ENCODE measurements around the gene OSBPL2.

OSBPL2 gene

DNA sequence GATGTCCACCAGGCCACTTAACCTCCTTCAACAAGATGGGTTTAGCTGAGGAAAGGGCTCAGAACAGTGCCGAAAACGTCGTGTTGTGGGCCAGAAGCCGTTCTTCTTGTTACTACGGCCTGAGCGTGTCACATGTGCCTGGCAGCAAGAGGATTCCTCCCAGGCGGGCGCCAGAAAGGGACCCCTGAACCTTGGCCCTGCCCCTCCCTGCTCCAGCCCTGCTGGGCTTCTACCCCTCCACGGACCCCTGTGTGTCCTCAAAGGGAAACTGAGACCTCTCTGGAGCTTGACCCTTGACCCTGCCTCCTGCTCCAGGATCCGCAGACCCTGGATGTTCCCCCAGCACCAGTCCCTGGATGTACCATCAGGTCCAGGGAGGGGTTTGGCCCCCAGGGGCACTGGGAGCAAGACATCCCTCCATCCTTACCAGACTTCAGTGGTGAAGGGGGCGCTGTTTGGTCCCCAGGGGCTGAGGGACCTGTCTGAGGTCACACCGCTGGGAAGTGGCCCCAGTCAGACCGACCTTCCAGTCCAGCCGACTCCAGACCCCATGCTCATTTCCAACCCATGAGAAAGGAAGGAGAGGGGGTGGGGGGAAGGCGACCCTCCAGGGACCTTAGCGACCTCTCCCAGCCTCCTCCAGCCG, 28.3 kb upstream of the OSBPL2 start:
- H4K8ac ChIP-seq (ENCODE audit: low read depth, low read length) = no peak overlapping the region
- H3K27me3 ChIP-seq (ENCODE audit: insufficient read depth, low read length, poor library complexity) = no peaks in the 10 kb centered on the region
- no peaks in the 10 kb centered on the region for H3K36me3 ChIP-seq (ENCODE audit: control insufficient read depth, insufficient read depth, low read length)
- no peak overlapping the region for H3K4me3 ChIP-seq (ENCODE audit: low read length)
- no peak overlapping the region for H3K4me2 ChIP-seq (ENCODE audit: low read length)
- H3K23ac ChIP-seq (ENCODE audit: low read length) = no peak overlapping the region
- no peak overlapping the region for H3K9ac ChIP-seq (ENCODE audit: low read length)
- DNase-seq = no peak
- H3K79me2 ChIP-seq (ENCODE audit: control insufficient read depth, insufficient read depth, low read length) = no peaks in the 10 kb centered on the region
- no peak overlapping the region for H3K56ac ChIP-seq (ENCODE audit: low read length)
- no peak overlapping the region for H4K5ac ChIP-seq (ENCODE audit: low read length)
- H3K27ac ChIP-seq (ENCODE audit: low read depth, low read length) = no peak overlapping the region
- H3K4me1 ChIP-seq (ENCODE audit: control insufficient read depth, low read depth, low read length) = no peaks in the 10 kb centered on the region
- WGBS (ENCODE audit: extremely low coverage, insufficient coverage, low lambda C conversion rate) = no CpG with 5 or more reads among the region's 17 CpGs
- H3K79me1 ChIP-seq (ENCODE audit: low read length) = no peaks in the 10 kb centered on the region
- no peak overlapping the region for H2BK120ac ChIP-seq (ENCODE audit: low read depth, low read length)
- no peak overlapping the region for H3K18ac ChIP-seq (ENCODE audit: low read length)
- no peak overlapping the region for H2BK5ac ChIP-seq (ENCODE audit: low read length)
- no peak overlapping the region for H3K4ac ChIP-seq (ENCODE audit: low read depth, low read length)
- no peak overlapping the region for H2AK5ac ChIP-seq (ENCODE audit: low read length)
- no peak overlapping the region for H2BK15ac ChIP-seq (replicated peaks; ENCODE audit: low read depth)

DNA sequence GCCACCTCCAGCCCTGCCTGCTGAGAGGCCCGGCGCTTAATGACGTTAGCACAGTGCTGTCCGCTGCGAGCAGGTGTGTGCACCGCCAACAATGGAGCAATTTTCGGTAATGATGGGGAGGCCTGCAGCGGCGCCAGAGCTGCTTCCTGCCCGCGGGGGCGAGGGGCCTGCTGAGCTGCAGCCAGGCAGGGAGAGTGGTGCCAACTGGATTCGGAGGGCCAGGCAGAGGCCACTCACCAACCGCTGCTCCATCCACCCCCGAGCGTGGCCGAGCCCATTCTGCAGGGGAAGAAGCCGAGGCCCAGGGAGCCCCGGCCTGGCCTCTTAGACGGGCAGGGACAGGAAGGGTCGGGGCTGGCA, 27.8 kb upstream of the OSBPL2 start:
- Histone ChIP-seq H3K79me2 (ENCODE audit: control insufficient read depth, insufficient read depth, low read length) (no peaks in the 10 kb centered on the region), H3K4me3 (ENCODE audit: low read length) (no peak overlapping the region), H3K56ac (ENCODE audit: low read length) (no peak overlapping the region), H3K4me2 (ENCODE audit: low read length) (no peak overlapping the region), H3K79me1 (ENCODE audit: low read length) (no peaks in the 10 kb centered on the region), H2AK5ac (ENCODE audit: low read length) (no peak overlapping the region), H4K8ac (ENCODE audit: low read depth, low read length) (no peak overlapping the region), H3K27me3 (ENCODE audit: insufficient read depth, low read length, poor library complexity) (no peaks in the 10 kb centered on the region), H3K36me3 (ENCODE audit: control insufficient read depth, insufficient read depth, low read length) (no peaks in the 10 kb centered on the region), H3K9ac (ENCODE audit: low read length) (no peak overlapping the region), H3K23ac (ENCODE audit: low read length) (no peak overlapping the region), H3K18ac (ENCODE audit: low read length) (no peak overlapping the region), H2BK15ac (replicated peaks; ENCODE audit: low read depth) (no peak overlapping the region), H2BK120ac (ENCODE audit: low read depth, low read length) (no peak overlapping the region), H3K27ac (ENCODE audit: low read depth, low read length) (no peak overlapping the region), H3K4me1 (ENCODE audit: control insufficient read depth, low read depth, low read length) (no peaks in the 10 kb centered on the region), H4K5ac (ENCODE audit: low read length) (no peak overlapping the region), H3K4ac (ENCODE audit: low read depth, low read length) (no peak overlapping the region), H2BK5ac (ENCODE audit: low read length) (no peak overlapping the region)
- WGBS (ENCODE audit: extremely low coverage, insufficient coverage, low lambda C conversion rate) = no CpG with 5 or more reads among the region's 21 CpGs
- DNase-seq = no peak

DNA sequence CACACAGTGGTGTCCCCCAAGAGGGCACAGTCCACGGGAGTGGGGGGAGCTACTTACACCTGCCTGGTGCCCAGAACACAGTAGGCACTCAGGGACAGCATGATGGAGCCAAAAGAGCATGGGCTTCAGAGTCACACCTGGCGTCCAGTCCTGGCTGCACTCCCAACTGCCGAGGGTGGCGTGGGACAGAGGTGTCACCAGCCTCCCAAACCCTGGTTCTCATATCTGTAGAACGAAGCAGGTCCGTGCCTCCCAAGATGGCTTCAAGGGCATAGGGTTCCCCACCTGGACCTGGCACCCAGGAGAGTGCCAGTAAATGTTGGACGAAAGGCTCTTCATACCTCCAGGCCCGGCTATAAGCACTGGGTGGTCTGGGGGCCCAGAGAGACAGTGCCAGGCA, 27.1 kb upstream of the OSBPL2 start:
- no peak overlapping the region for H3K9ac ChIP-seq (ENCODE audit: low read length)
- no peaks in the 10 kb centered on the region for H3K36me3 ChIP-seq (ENCODE audit: control insufficient read depth, insufficient read depth, low read length)
- no peak overlapping the region for H3K18ac ChIP-seq (ENCODE audit: low read length)
- no peak overlapping the region for H4K5ac ChIP-seq (ENCODE audit: low read length)
- H3K56ac ChIP-seq (ENCODE audit: low read length) = no peak overlapping the region
- no peak overlapping the region for H3K4me3 ChIP-seq (ENCODE audit: low read length)
- no peak overlapping the region for H2BK15ac ChIP-seq (replicated peaks; ENCODE audit: low read depth)
- H4K8ac ChIP-seq (ENCODE audit: low read depth, low read length) = no peak overlapping the region
- no peaks in the 10 kb centered on the region for H3K79me2 ChIP-seq (ENCODE audit: control insufficient read depth, insufficient read depth, low read length)
- H3K23ac ChIP-seq (ENCODE audit: low read length) = no peak overlapping the region
- no peak overlapping the region for H3K4ac ChIP-seq (ENCODE audit: low read depth, low read length)
- H3K79me1 ChIP-seq (ENCODE audit: low read length) = no peaks in the 10 kb centered on the region
- H3K4me2 ChIP-seq (ENCODE audit: low read length) = no peak overlapping the region
- no peak overlapping the region for H2BK120ac ChIP-seq (ENCODE audit: low read depth, low read length)
- no peaks in the 10 kb centered on the region for H3K4me1 ChIP-seq (ENCODE audit: control insufficient read depth, low read depth, low read length)
- no peak overlapping the region for H2AK5ac ChIP-seq (ENCODE audit: low read length)
- H3K27ac ChIP-seq (ENCODE audit: low read depth, low read length) = no peak overlapping the region
- WGBS (ENCODE audit: extremely low coverage, insufficient coverage, low lambda C conversion rate) = no CpG with 5 or more reads among the region's 8 CpGs
- H3K27me3 ChIP-seq (ENCODE audit: insufficient read depth, low read length, poor library complexity) = no peaks in the 10 kb centered on the region
- H2BK5ac ChIP-seq (ENCODE audit: low read length) = no peak overlapping the region
- DNase-seq = no peak

DNA sequence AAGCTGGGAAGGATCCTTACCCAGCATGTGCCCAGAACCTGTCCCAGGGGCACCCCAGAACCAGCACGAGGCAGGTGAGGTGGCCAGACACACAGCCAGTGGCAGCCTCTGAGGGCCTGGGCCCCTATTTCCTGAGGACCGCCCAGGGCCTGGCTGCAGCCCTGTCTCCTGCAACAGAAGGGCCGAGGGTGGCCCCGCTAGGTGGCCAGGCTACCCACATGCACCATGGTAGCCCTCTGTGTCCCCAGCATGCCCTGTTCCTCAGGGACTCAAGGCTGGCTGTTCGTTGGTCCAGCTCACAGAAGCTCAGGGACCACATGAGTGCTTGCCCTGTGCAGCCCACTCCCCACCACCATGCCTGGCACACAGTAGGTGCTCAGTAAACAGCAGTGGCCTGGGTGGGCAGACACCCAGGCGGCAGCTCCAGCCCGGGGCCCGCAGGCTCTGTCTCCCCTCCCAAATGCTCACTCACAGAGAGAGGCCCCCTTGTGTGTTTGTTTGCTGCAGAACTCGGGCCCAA, 26.5 kb upstream of the OSBPL2 start:
- Histone ChIP-seq H3K79me1 (ENCODE audit: low read length) (no peaks in the 10 kb centered on the region), H4K8ac (ENCODE audit: low read depth, low read length) (no peak overlapping the region), H2BK15ac (replicated peaks; ENCODE audit: low read depth) (no peak overlapping the region), H3K18ac (ENCODE audit: low read length) (no peak overlapping the region), H3K27ac (ENCODE audit: low read depth, low read length) (no peak overlapping the region), H3K4ac (ENCODE audit: low read depth, low read length) (no peak overlapping the region), H3K4me1 (ENCODE audit: control insufficient read depth, low read depth, low read length) (no peaks in the 10 kb centered on the region), H3K4me2 (ENCODE audit: low read length) (no peak overlapping the region), H3K36me3 (ENCODE audit: control insufficient read depth, insufficient read depth, low read length) (no peaks in the 10 kb centered on the region), H3K4me3 (ENCODE audit: low read length) (no peak overlapping the region), H3K9ac (ENCODE audit: low read length) (no peak overlapping the region), H2BK120ac (ENCODE audit: low read depth, low read length) (no peak overlapping the region), H2BK5ac (ENCODE audit: low read length) (no peak overlapping the region), H3K56ac (ENCODE audit: low read length) (no peak overlapping the region), H2AK5ac (ENCODE audit: low read length) (no peak overlapping the region), H3K79me2 (ENCODE audit: control insufficient read depth, insufficient read depth, low read length) (no peaks in the 10 kb centered on the region), H3K23ac (ENCODE audit: low read length) (no peak overlapping the region), H3K27me3 (ENCODE audit: insufficient read depth, low read length, poor library complexity) (no peaks in the 10 kb centered on the region), H4K5ac (ENCODE audit: low read length) (no peak overlapping the region)
- WGBS (ENCODE audit: extremely low coverage, insufficient coverage, low lambda C conversion rate) = no CpG with 5 or more reads among the region's 9 CpGs
- no peak for DNase-seq

DNA sequence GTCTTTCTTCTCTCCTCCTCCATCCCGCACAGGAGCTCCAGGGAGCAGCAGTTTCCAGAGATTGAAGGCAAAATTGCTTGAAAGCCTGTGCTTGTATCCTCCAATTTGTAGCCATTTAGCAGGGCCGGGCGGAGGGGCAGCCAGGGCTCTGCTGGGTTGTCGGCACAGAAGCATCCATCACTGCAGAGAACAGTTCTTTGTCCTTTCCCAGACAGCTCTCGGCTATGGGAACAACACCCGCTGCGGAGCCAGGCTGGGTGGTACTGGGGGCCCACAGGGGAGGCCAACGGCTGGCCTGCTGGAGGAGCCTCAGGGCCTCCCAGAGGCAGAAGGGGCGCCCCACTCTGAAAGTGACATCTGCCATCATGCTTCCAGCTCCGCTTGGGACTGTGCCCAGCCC, 26.0 kb upstream of the OSBPL2 start:
- no peaks in the 10 kb centered on the region for H3K27me3 ChIP-seq (ENCODE audit: insufficient read depth, low read length, poor library complexity)
- H3K79me2 ChIP-seq (ENCODE audit: control insufficient read depth, insufficient read depth, low read length) = no peaks in the 10 kb centered on the region
- H3K23ac ChIP-seq (ENCODE audit: low read length) = no peak overlapping the region
- H3K18ac ChIP-seq (ENCODE audit: low read length) = no peak overlapping the region
- H3K4me1 ChIP-seq (ENCODE audit: control insufficient read depth, low read depth, low read length) = no peaks in the 10 kb centered on the region
- no peak overlapping the region for H2BK15ac ChIP-seq (replicated peaks; ENCODE audit: low read depth)
- DNase-seq = no peak
- no peak overlapping the region for H3K9ac ChIP-seq (ENCODE audit: low read length)
- no peak overlapping the region for H3K4ac ChIP-seq (ENCODE audit: low read depth, low read length)
- H4K5ac ChIP-seq (ENCODE audit: low read length) = no peak overlapping the region
- no peak overlapping the region for H3K27ac ChIP-seq (ENCODE audit: low read depth, low read length)
- WGBS (ENCODE audit: extremely low coverage, insufficient coverage, low lambda C conversion rate) = no CpG with 5 or more reads among the region's 10 CpGs
- H3K79me1 ChIP-seq (ENCODE audit: low read length) = no peaks in the 10 kb centered on the region
- no peak overlapping the region for H3K4me2 ChIP-seq (ENCODE audit: low read length)
- no peak overlapping the region for H2BK5ac ChIP-seq (ENCODE audit: low read length)
- H3K36me3 ChIP-seq (ENCODE audit: control insufficient read depth, insufficient read depth, low read length) = no peaks in the 10 kb centered on the region
- H3K56ac ChIP-seq (ENCODE audit: low read length) = no peak overlapping the region
- H2AK5ac ChIP-seq (ENCODE audit: low read length) = no peak overlapping the region
- H2BK120ac ChIP-seq (ENCODE audit: low read depth, low read length) = no peak overlapping the region
- no peak overlapping the region for H4K8ac ChIP-seq (ENCODE audit: low read depth, low read length)
- H3K4me3 ChIP-seq (ENCODE audit: low read length) = no peak overlapping the region

DNA sequence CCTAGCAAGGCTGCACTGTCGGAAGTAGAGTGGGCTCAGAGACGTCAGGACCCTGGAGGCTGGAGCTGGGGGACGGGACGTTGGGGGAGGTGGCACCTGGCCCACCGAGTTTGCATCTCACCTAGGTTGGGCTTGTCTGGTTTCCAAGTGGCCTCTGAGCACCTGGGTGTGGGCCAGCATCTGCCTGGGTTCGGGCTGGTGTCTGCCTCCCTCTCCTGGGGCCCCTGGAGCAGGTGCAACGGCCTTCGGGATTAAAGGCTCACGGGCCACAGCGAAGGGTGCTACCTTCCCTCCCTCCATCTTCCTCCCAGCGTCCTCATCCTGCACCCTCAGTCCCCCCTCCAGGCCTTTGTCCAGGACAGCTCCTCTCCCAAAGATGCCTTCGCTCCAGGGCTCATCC, 24.3 kb upstream of the OSBPL2 start:
- peaks cover 15% of the 10 kb centered on the region for H3K27me3 ChIP-seq (ENCODE audit: insufficient read depth, low read length, poor library complexity)
- no peak overlapping the region for H3K23ac ChIP-seq (ENCODE audit: low read length)
- H2BK15ac ChIP-seq (replicated peaks; ENCODE audit: low read depth) = no peak overlapping the region
- H3K79me2 ChIP-seq (ENCODE audit: control insufficient read depth, insufficient read depth, low read length) = no peaks in the 10 kb centered on the region
- no peak overlapping the region for H3K56ac ChIP-seq (ENCODE audit: low read length)
- H4K5ac ChIP-seq (ENCODE audit: low read length) = no peak overlapping the region
- WGBS (ENCODE audit: extremely low coverage, insufficient coverage, low lambda C conversion rate) = no CpG with 5 or more reads among the region's 12 CpGs
- H3K4me3 ChIP-seq (ENCODE audit: low read length) = no peak overlapping the region
- H3K4ac ChIP-seq (ENCODE audit: low read depth, low read length) = no peak overlapping the region
- no peak overlapping the region for H3K18ac ChIP-seq (ENCODE audit: low read length)
- H3K9ac ChIP-seq (ENCODE audit: low read length) = no peak overlapping the region
- DNase-seq = no peak
- H3K4me1 ChIP-seq (ENCODE audit: control insufficient read depth, low read depth, low read length) = no peaks in the 10 kb centered on the region
- H3K79me1 ChIP-seq (ENCODE audit: low read length) = no peaks in the 10 kb centered on the region
- H3K27ac ChIP-seq (ENCODE audit: low read depth, low read length) = no peak overlapping the region
- H2AK5ac ChIP-seq (ENCODE audit: low read length) = no peak overlapping the region
- H2BK5ac ChIP-seq (ENCODE audit: low read length) = no peak overlapping the region
- H4K8ac ChIP-seq (ENCODE audit: low read depth, low read length) = no peak overlapping the region
- no peak overlapping the region for H3K4me2 ChIP-seq (ENCODE audit: low read length)
- H3K36me3 ChIP-seq (ENCODE audit: control insufficient read depth, insufficient read depth, low read length) = no peaks in the 10 kb centered on the region
- no peak overlapping the region for H2BK120ac ChIP-seq (ENCODE audit: low read depth, low read length)
